Activated naive CD8-positive, alpha-beta T cell treated with anti-CD3 and anti-CD28 coated beads, Interleukin-2, amount 10 ng/mL, durations not matched to agents 7 days and 5 days (primary cell): Measurements from ENCODE around the gene RAB11FIP3. TPM values are rescaled to one million over a fixed set of nuclear protein-coding genes. Genes with fewer than 3 reads are reported as not detected.
"Not testable (repeated sequence)": the region's sequence is repeated elsewhere in the genome, so short reads cannot be mapped to it uniquely, and the experiment has no call there.

Source experiments
- ATAC-seq: fragments of 150-1000 bp; cut with Tn5 transposase; one replicate; pipeline ENCODE4 v1.10.0; 2021; ENCODE audit warnings: low read depth, moderate library complexity
- POLR2A ChIA-PET: fragments of 350-600 bp; sonication (Branson Sonifier 250); formaldehyde crosslinking; loops from one replicate; lab custom pipeline; 2021; ENCODE audit warnings: antibody characterized with exemption; lab: Charles Lee
- DNase-seq: peaks from one replicate; pipeline ENCODE4 v3.0.0; 2021
- H3K27ac Mint-ChIP-seq: one replicate; pipeline ENCODE4 v1.8.0; 2022; ENCODE audit warnings: mild to moderate bottlenecking, mixed read lengths
- H3K27me3 Mint-ChIP-seq: one replicate; pipeline ENCODE4 v1.8.0; 2022; ENCODE audit warnings: mild to moderate bottlenecking, moderate library complexity, mixed read lengths
- H3K36me3 Mint-ChIP-seq: one replicate; pipeline ENCODE4 v1.8.0; 2021; ENCODE audit warnings: mild to moderate bottlenecking, mixed read lengths
- H3K4me1 Mint-ChIP-seq: one replicate; pipeline ENCODE4 v1.8.0; 2021; ENCODE audit warnings: mixed read lengths
- H3K4me3 Mint-ChIP-seq: one replicate; pipeline ENCODE4 v1.8.0; 2022; ENCODE audit warnings: mild to moderate bottlenecking, moderate library complexity, mixed read lengths
- H3K9me3 Mint-ChIP-seq: one replicate; pipeline ENCODE4 v1.8.0; 2021; ENCODE audit warnings: mixed read lengths
- total RNA-seq, 2 experiments: library from RNA; stranded (reverse); gene quantifications; one replicate each; pipeline ENCODE4 v1.2.3, GENCODE V29; 2021

Gene RAB11FIP3
- 10 to 100 TPM; 28.8 to 29.3 TPM for total RNA-seq

- Mint-ChIP-seq H3K36me3 (peaks cover 4% of the 10 kb centered on the region), H3K27me3 (peaks cover 17% of the 10 kb centered on the region), H3K27ac (peak within 1 kb of the TSS; percentile 76), H3K4me3 (peak within 1 kb of the TSS; percentile 86), H3K9me3 (no peaks in the 10 kb centered on the region), H3K4me1 (peaks cover 19% of the 10 kb centered on the region)
- ATAC-seq (peak; percentile 95), DNase-seq (peak; percentile 94)
- POLR2A ChIA-PET = interaction anchor here (2.4 kb wide), 1 partner anchor 24 kb away, joined by 13 read pairs; the partner anchor contains the start of gene DECR2
These were observed at the start of gene RAB11FIP3 for GRCh38 chr16:425082-425718. Gene RAB11FIP3, plus strand, starts transcription at chr16:425649. Its CDS starts 358 bp downstream, at chr16:426007.

- peaks cover 3% of the 10 kb centered on the region for H3K36me3 Mint-ChIP-seq
These were observed 49.3 kb upstream of the RAB11FIP3 start for GRCh38 chr16:375927-376816.

GRCh38 chr16:376817-377418 lies 48.5 kb upstream of the RAB11FIP3 start:
- DNase-seq (no peak), ATAC-seq (no peak)
- Mint-ChIP-seq H3K27ac (no peak overlapping the region), H3K27me3 (no peaks in the 10 kb centered on the region), H3K9me3 (no peaks in the 10 kb centered on the region), H3K4me3 (no peak overlapping the region), H3K4me1 (no peaks in the 10 kb centered on the region), H3K36me3 (peaks cover under 1% of the 10 kb centered on the region)
- POLR2A ChIA-PET = interaction anchor here (0.5 kb wide), 1 partner anchor 120 kb away, joined by 3 read pairs; no protein-coding TSS in a partner anchor

More at GRCh38 chr16:375927-376816, 49.3 kb upstream of the RAB11FIP3 start:
- no peak overlapping the region for H3K27ac Mint-ChIP-seq
- H3K4me3 Mint-ChIP-seq = no peak overlapping the region
- no peaks in the 10 kb centered on the region for H3K4me1 Mint-ChIP-seq
- H3K27me3 Mint-ChIP-seq = no peaks in the 10 kb centered on the region
- DNase-seq (no peak), ATAC-seq (no peak)
- no peaks in the 10 kb centered on the region for H3K9me3 Mint-ChIP-seq
- POLR2A ChIA-PET = interaction anchor here (0.5 kb wide), 1 partner anchor 119 kb away, joined by 3 read pairs; no protein-coding TSS in a partner anchor

- no peak overlapping the region for H3K4me3 Mint-ChIP-seq
- ATAC-seq (no peak), DNase-seq (no peak)
- no peaks in the 10 kb centered on the region for H3K4me1 Mint-ChIP-seq
- H3K27me3 Mint-ChIP-seq = no peaks in the 10 kb centered on the region
- POLR2A ChIA-PET = no interaction called here
- H3K27ac Mint-ChIP-seq = no peak overlapping the region
- no peaks in the 10 kb centered on the region for H3K9me3 Mint-ChIP-seq
- H3K36me3 Mint-ChIP-seq = no peaks in the 10 kb centered on the region
These were observed 48.0 kb upstream of the RAB11FIP3 start for GRCh38 chr16:377419-377951.

- not testable (repeated sequence) for ATAC-seq, H3K27ac Mint-ChIP-seq, DNase-seq, H3K9me3 Mint-ChIP-seq, H3K4me1 Mint-ChIP-seq, H3K4me3 Mint-ChIP-seq, H3K27me3 Mint-ChIP-seq, H3K36me3 Mint-ChIP-seq
- POLR2A ChIA-PET = interaction anchor here (4.6 kb wide), 1 partner anchor 7 kb away, joined by 27 read pairs; the partner anchor contains the start of gene MRPL28
These were observed 47.2 kb upstream of the RAB11FIP3 start for GRCh38 chr16:378113-378820.

GRCh38 chr16:378821-379182 lies 46.6 kb upstream of the RAB11FIP3 start:
- Mint-ChIP-seq H3K36me3 (no peaks in the 10 kb centered on the region), H3K4me3 (no peak overlapping the region), H3K27me3 (peaks cover 5% of the 10 kb centered on the region), H3K4me1 (peaks cover 9% of the 10 kb centered on the region), H3K27ac (no peak overlapping the region), H3K9me3 (no peaks in the 10 kb centered on the region)
- DNase-seq (no peak), ATAC-seq (no peak)
- POLR2A ChIA-PET = interaction anchor here (4.6 kb wide), 1 partner anchor 8 kb away, joined by 27 read pairs; the partner anchor contains the start of gene MRPL28

- Mint-ChIP-seq H3K9me3 (no peaks in the 10 kb centered on the region), H3K4me1 (peaks cover 9% of the 10 kb centered on the region), H3K36me3 (no peaks in the 10 kb centered on the region), H3K4me3 (peak overlapping the region; percentile 80), H3K27ac (peak overlapping the region; percentile 84), H3K27me3 (peaks cover 5% of the 10 kb centered on the region)
- peak; percentile 36 for DNase-seq
- ATAC-seq = no peak
- POLR2A ChIA-PET = interaction anchor here (0.6 to 4.6 kb wide), 3 partner anchors 8 to 147 kb away, joined by 3 to 27 read pairs (median 3); partner anchors contain the start of gene MRPL28
These were observed 46.1 kb upstream of the RAB11FIP3 start for GRCh38 chr16:379183-379960.

- DNase-seq (peak; percentile 37), ATAC-seq (no peak)
- peak overlapping the region; percentile 84 for H3K27ac Mint-ChIP-seq
- peaks cover 5% of the 10 kb centered on the region for H3K27me3 Mint-ChIP-seq
- POLR2A ChIA-PET = interaction anchor here (0.6 to 4.6 kb wide), 3 partner anchors 9 to 146 kb away, joined by 3 to 27 read pairs (median 3); partner anchors contain the start of gene MRPL28
- H3K9me3 Mint-ChIP-seq = no peaks in the 10 kb centered on the region
- no peaks in the 10 kb centered on the region for H3K36me3 Mint-ChIP-seq
- peaks cover 9% of the 10 kb centered on the region for H3K4me1 Mint-ChIP-seq
- peak overlapping the region; percentile 80 for H3K4me3 Mint-ChIP-seq
These were observed 45.3 kb upstream of the RAB11FIP3 start for GRCh38 chr16:379961-380761.

GRCh38 chr16:380762-381011 lies 44.8 kb upstream of the RAB11FIP3 start:
- no peaks in the 10 kb centered on the region for H3K9me3 Mint-ChIP-seq
- H3K36me3 Mint-ChIP-seq = no peaks in the 10 kb centered on the region
- peaks cover 5% of the 10 kb centered on the region for H3K27me3 Mint-ChIP-seq
- peak overlapping the region; percentile 84 for H3K27ac Mint-ChIP-seq
- ATAC-seq (no peak), DNase-seq (no peak)
- H3K4me3 Mint-ChIP-seq = peak overlapping the region; percentile 80
- H3K4me1 Mint-ChIP-seq = peaks cover 9% of the 10 kb centered on the region
- POLR2A ChIA-PET = interaction anchor here (1.1 to 4.6 kb wide), 2 partner anchors 10 to 146 kb away, joined by 3 to 27 read pairs; partner anchors contain the start of gene MRPL28

- DNase-seq (peak; percentile 56), ATAC-seq (peak; percentile 32)
- H3K27me3 Mint-ChIP-seq = peaks cover 5% of the 10 kb centered on the region
- H3K27ac Mint-ChIP-seq = no peak overlapping the region
- POLR2A ChIA-PET = interaction anchor here (0.6 to 4.6 kb wide), 2 partner anchors 10 to 242 kb away, joined by 3 to 27 read pairs; partner anchors contain the start of gene MRPL28
- peak overlapping the region; percentile 73 for H3K4me3 Mint-ChIP-seq
- H3K36me3 Mint-ChIP-seq = no peaks in the 10 kb centered on the region
- H3K9me3 Mint-ChIP-seq = no peaks in the 10 kb centered on the region
- H3K4me1 Mint-ChIP-seq = peaks cover 9% of the 10 kb centered on the region
These were observed 44.2 kb upstream of the RAB11FIP3 start for GRCh38 chr16:381012-381788.
